Retinal pigment epithelial cell (primary cell): Measurements from ENCODE around the gene C3AR1.
A peak's percentile ranks its signal among the peaks of the same experiment; 100 is the strongest.

Experiments used
- DNase-seq: peaks from one replicate; pipeline ENCODE4 v3.0.0-alpha.2; 2010; ENCODE audit warnings: low read depth
- H3K4me3 ChIP-seq: 2 replicates; pipeline ENCODE4 v1.5.1; 2011; ENCODE audit warnings: mild to moderate bottlenecking, low read length, control low read depth, moderate library complexity
- TF ChIP-seq, protein P1 (sequence below): conservative IDR thresholded peaks from 2 replicates; pipeline ENCODE4 v1.5.1; 2011; ENCODE audit warnings: low read depth, low read length, control low read depth, inconsistent platforms

C3AR1 gene

GRCh38 chr12:8011331-8011730, 54.8 kb downstream of the C3AR1 start:
- TF ChIP-seq, protein P1, sequence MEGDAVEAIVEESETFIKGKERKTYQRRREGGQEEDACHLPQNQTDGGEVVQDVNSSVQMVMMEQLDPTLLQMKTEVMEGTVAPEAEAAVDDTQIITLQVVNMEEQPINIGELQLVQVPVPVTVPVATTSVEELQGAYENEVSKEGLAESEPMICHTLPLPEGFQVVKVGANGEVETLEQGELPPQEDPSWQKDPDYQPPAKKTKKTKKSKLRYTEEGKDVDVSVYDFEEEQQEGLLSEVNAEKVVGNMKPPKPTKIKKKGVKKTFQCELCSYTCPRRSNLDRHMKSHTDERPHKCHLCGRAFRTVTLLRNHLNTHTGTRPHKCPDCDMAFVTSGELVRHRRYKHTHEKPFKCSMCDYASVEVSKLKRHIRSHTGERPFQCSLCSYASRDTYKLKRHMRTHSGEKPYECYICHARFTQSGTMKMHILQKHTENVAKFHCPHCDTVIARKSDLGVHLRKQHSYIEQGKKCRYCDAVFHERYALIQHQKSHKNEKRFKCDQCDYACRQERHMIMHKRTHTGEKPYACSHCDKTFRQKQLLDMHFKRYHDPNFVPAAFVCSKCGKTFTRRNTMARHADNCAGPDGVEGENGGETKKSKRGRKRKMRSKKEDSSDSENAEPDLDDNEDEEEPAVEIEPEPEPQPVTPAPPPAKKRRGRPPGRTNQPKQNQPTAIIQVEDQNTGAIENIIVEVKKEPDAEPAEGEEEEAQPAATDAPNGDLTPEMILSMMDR, result no peak
- no peak overlapping the region for H3K4me3 ChIP-seq
- peak; percentile 50 for DNase-seq
